Epithelial cell of esophagus (primary cell): ENCODE results near the gene TMEM176A.
A peak's percentile ranks its signal among the peaks of the same experiment; 100 is the strongest.

Experiments used
- DNase-seq: peaks from one replicate; pipeline ENCODE4 v3.0.0; 2010; ENCODE audit warnings: low read depth
- H3K4me3 ChIP-seq: 2 replicates; pipeline ENCODE4 v1.5.1; 2011; ENCODE audit warnings: mild to moderate bottlenecking, low read length, control low read depth
- TF ChIP-seq, protein P1 (sequence below): IDR thresholded peaks from 2 replicates; pipeline ENCODE4 v1.5.1; 2011; ENCODE audit warnings: low read depth, mild to moderate bottlenecking, low read length, control low read depth, inconsistent platforms; ENCODE audit not compliant: insufficient read depth; ENCODE audit errors: missing control alignments

The TMEM176A gene

DNA sequence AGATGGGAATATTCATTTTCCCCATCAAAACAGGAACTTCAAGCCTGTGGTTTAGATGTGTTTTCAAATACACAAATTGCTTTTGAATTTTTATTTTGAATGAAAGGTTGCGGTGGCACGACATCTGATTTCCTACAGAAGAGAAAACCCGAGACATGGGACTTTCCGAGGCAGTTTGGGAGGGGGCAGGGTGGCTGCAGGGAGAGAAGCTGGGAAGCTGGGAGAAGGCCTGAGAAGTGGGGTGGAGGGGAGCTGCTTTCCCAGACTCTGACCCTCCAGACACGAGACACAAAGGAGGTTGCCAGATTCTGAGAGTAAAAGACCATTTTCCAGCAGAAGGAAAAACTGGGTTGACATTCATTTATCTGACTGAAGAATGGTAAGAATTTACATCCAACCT is 19.6 kb downstream of the TMEM176A start:
- TF ChIP-seq, protein P1, sequence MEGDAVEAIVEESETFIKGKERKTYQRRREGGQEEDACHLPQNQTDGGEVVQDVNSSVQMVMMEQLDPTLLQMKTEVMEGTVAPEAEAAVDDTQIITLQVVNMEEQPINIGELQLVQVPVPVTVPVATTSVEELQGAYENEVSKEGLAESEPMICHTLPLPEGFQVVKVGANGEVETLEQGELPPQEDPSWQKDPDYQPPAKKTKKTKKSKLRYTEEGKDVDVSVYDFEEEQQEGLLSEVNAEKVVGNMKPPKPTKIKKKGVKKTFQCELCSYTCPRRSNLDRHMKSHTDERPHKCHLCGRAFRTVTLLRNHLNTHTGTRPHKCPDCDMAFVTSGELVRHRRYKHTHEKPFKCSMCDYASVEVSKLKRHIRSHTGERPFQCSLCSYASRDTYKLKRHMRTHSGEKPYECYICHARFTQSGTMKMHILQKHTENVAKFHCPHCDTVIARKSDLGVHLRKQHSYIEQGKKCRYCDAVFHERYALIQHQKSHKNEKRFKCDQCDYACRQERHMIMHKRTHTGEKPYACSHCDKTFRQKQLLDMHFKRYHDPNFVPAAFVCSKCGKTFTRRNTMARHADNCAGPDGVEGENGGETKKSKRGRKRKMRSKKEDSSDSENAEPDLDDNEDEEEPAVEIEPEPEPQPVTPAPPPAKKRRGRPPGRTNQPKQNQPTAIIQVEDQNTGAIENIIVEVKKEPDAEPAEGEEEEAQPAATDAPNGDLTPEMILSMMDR: no peak
- DNase-seq: no peak
- no peak overlapping the region for H3K4me3 ChIP-seq

DNA sequence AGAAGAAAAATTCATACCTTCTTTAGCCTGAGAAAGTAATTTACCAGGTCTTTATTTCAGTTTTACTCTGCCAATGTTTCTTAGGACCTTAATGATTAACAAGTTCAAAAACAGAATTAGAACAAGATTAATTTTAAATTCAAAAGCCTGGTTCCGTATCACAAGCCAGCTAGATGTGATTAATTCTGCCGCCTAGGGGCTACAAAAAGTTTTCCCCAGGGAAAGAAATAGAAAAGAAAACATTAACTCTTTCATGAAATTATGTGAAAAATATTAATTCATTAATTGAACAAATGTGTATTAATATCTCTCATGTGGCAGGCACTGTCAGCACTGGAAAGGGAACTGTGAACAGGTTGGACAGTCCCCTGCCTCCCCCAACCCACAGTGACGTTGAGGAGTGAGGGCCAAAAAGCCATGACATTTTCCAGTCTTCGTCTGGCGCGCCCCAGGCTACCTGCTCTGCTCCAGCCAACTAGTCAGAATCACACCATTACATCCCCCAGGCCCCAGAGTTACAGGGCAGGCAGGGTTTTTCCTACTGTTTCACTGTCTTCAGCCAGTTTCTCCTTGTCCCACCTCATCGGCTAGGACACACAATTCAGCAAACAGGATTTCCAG is 20.1 kb downstream of the TMEM176A start:
- DNase-seq: no peak
- H3K4me3 ChIP-seq: no peak overlapping the region
- TF ChIP-seq, protein P1: no peak

DNA sequence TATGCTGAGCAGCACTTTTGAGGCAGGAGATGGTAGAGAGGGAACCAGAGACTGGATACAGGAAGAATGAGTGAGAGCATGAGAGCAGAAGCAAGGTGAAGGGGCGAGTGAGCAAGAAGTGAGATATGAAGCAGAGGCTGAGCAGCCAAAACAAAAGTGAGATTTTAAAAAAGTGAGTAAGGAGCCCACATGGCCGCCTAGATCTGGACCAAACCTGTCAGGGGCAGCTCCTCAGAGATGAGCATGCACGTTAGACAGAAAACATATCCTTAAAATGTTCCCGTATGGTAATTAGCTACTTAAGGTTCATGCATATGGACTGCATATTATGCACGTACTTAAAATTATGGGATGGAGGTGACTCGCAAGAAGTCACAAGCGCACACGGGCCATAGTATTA is 22.5 kb downstream of the TMEM176A start:
- no peak for DNase-seq
- TF ChIP-seq, protein P1: no peak
- H3K4me3 ChIP-seq: no peak overlapping the region

DNA sequence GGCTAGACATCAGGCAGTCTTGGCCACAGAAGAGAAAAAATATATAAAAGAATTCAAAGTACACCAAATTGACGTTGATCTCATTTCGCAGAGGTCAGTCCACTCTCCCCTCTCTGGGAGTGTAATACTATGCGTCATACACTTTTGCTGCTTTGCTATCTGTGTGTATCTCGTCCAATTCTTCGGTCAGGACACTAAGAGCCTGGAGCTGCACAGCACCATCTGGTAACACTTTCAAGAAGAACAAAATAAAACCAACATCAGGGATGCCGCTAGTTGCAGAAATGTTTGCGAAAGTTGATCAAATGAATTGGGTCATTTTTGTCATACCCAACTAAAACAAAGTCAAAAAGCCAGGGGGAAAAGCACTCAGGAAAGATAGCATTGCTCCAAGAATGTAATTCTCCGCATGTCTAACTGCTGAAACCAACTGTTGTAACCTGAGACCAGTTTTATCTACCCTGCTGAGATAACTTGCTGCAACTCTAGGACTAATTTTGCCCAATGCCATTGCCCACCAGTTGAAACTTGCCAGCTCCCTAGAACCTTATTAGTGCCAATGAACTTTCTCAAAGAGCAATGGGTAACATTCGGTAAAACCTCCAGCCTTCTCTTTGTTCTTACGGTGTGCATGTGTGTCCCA is 23.0 kb downstream of the TMEM176A start:
- TF ChIP-seq, protein P1: no peak
- no peak for DNase-seq
- H3K4me3 ChIP-seq: no peak overlapping the region

DNA sequence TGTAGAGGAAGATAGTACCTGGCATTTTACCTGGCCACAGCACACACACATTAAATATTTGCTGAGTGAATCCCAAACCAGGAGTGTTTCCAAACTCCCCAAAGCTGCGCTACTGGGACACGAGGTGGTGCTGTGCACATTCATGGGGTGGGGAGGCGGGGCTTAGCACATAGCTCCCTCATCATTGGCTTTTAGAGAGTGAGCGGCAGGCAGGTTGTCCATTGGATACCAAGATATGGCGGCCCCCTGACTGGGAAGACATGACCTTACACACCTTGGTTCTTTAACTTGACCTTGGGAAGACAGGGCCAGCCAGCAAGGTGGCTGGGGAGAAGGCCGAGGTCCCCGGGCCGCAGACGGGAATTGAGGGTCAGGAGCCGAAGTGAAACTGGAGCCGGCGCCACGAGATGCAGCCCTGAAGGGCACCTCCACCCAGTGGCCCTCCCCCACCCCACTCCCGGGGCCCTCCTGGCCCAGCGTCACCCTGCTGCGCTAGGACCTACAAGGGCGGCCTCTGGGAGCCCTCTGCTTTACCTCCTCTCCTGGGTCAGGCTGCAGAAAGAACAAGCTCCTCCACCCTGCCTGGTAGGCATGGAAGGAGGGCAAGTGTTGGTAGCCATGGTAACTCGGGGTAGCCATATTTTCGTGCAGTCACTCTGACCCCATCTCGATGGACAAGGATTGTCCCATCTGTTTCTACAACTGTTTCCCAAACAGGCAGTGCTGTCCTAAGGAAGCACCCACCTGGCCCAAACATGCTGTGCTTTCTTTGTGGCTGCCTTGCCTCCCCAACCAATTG is 24.0 kb downstream of the TMEM176A start:
- no peak for DNase-seq
- TF ChIP-seq, protein P1: no peak

DNA sequence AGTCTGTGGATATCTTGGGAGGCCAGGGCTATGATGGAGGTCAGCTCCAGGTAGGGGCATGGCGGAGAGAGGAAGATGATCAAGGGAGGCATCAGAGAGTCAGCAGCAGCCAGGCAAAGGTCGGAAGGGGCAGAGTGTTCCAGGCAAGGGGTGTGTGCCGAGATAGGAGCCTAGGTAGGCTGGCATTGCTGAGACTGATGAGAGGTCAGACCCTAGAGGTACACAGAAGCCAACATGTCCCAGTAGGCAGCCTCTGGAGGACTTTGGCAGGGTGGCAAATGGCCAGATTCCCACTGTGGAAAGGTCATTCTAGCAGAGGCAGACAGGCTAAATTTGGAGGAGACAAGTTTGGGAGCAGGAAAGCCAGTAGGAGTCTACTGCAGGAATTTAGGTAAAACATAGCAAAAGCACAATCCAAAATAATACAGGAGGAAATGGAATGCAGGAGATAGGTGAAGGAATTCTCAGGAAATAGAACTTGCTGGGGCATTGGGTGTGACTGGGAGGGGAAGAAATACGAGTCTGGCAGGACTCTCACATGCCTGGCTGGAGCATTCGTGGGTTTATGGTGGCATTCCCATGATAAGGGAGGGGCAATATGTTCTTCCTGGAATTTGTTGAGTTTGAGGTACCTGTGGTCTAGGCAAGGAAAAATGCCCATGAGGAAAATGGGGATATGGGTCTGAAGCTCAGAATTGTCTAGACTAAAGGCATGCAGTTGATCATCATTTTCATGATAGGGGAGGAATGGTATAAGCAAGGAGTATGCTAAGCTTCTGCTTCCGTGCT is 25.7 kb downstream of the TMEM176A start:
- H3K4me3 ChIP-seq: no peak overlapping the region
- DNase-seq: peak; percentile 6
- TF ChIP-seq, protein P1: no peak

More for the DNA sequence above, 24.0 kb downstream of the TMEM176A start:
- H3K4me3 ChIP-seq: no peak overlapping the region
